ENCODE results near the gene CACNA1C.

The CACNA1C gene

GRCh38 chr12:2256915-2257314 is 204.1 kb downstream of the CACNA1C start:
- DNase-seq (no peak), ATAC-seq (no peak)

GRCh38 chr12:2258025-2258424 is 205.2 kb downstream of the CACNA1C start:
- DNase-seq (no peak), ATAC-seq (no peak)

- DNase-seq: no peak
- no peak for ATAC-seq
These were observed 206.6 kb downstream of the CACNA1C start for GRCh38 chr12:2259369-2259768.

GRCh38 chr12:2260441-2260840 is 207.7 kb downstream of the CACNA1C start:
- DNase-seq (no peak), ATAC-seq (no peak)

- DNase-seq (no peak), ATAC-seq (no peak)
These were observed 208.9 kb downstream of the CACNA1C start for GRCh38 chr12:2261708-2262107.

GRCh38 chr12:2262449-2262848 is 209.7 kb downstream of the CACNA1C start:
- no peak for ATAC-seq
- no peak for DNase-seq

GRCh38 chr12:2263901-2264300 is 211.1 kb downstream of the CACNA1C start:
- ATAC-seq (no peak), DNase-seq (no peak)

- DNase-seq (no peak), ATAC-seq (no peak)
These were observed 212.0 kb downstream of the CACNA1C start for GRCh38 chr12:2264651-2265232.

- no peak for ATAC-seq
- DNase-seq: no peak
These were observed 212.8 kb downstream of the CACNA1C start for GRCh38 chr12:2265461-2266167.

- ATAC-seq: no peak
- no peak for DNase-seq
These were observed 214.2 kb downstream of the CACNA1C start for GRCh38 chr12:2266666-2267620.

- DNase-seq (no peak), ATAC-seq (no peak)
These were observed 215.1 kb downstream of the CACNA1C start for GRCh38 chr12:2267703-2268470.

GRCh38 chr12:2268471-2269286 is 215.9 kb downstream of the CACNA1C start:
- no peak for ATAC-seq

GRCh38 chr12:2270846-2271245 is 218.1 kb downstream of the CACNA1C start:
- DNase-seq (no peak), ATAC-seq (no peak)

More at GRCh38 chr12:2268471-2269286, 215.9 kb downstream of the CACNA1C start:
- DNase-seq: no peak

GRCh38 chr12:2271961-2272360 is 219.2 kb downstream of the CACNA1C start:
- ATAC-seq (no peak), DNase-seq (no peak)

GRCh38 chr12:2273288-2273687 is 220.5 kb downstream of the CACNA1C start:
- no peak for DNase-seq
- ATAC-seq: no peak

GRCh38 chr12:2273751-2274150 is 221.0 kb downstream of the CACNA1C start:
- DNase-seq (no peak), ATAC-seq (no peak)

GRCh38 chr12:2274733-2275132 is 221.9 kb downstream of the CACNA1C start:
- ATAC-seq (no peak), DNase-seq (no peak)

GRCh38 chr12:2276288-2277033 is 223.7 kb downstream of the CACNA1C start:
- ATAC-seq: no peak
- no peak for DNase-seq

- DNase-seq: no peak
- ATAC-seq: no peak
These were observed 224.8 kb downstream of the CACNA1C start for GRCh38 chr12:2277492-2278155.

GRCh38 chr12:2281446-2281845 is 228.7 kb downstream of the CACNA1C start:
- no peak for ATAC-seq
- DNase-seq: no peak

Data from stimulated activated naive CD8-positive, alpha-beta T cell treated with anti-CD3 and anti-CD28 coated beads, Interleukin-15, Interleukin-2, amounts not matched to agents 100 U/mL and 50 U/mL, for 24 hours (primary cell).